HG03135 (cell line): ENCODE data around the gene TGFB1.
"Not testable (repeated sequence)": the region's sequence is repeated elsewhere in the genome, so short reads cannot be mapped to it uniquely, and the experiment has no call there.

Source experiments
- ATAC-seq: cut with Tn5 transposase; IDR thresholded peaks from one replicate; pipeline ENCODE4 v1.9.1; 2021; ENCODE audit warnings: mild to moderate bottlenecking, moderate library complexity; ENCODE audit not compliant: unreplicated experiment

TGFB1 gene

DNA sequence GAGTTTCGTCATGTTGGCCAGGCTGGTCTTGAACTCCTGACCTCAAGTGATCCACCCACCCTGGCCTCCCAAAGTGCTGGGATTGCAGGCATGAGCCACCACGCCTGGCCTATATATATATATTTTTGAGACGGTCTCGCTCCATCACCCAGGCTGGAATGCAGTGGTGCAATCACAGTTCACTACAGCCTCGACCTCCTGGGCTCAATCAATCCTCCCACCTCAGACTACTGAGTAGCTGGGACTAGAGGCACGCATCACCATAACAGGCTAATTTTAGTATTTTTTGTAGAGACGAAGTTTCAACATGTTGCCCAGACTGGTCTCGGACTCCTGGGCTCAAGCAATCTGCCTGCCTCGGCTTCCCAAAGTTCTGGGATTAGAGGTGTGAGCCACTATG lies 6.8 kb downstream of the TGFB1 start:
- not testable (repeated sequence) for ATAC-seq

DNA sequence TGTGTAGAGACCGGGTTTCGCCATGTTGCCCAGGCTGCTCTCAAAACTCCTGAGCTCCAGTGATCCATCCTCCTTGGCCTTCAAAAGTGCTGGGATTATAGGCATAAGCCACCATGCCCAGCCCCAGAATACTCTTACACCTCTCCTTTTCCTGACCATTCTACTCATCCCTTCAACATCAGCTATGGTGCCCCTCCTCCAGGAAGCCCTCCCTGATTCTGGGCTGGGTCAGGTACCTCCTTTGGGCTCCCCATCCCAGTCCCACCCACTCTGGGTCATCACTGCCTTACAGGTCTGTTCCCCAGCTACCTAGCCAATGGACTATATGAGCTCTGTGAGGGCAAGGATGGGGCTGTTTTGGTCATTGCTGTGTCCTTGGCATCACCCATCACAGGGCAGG lies 9.6 kb downstream of the TGFB1 start:
- no peak for ATAC-seq

DNA sequence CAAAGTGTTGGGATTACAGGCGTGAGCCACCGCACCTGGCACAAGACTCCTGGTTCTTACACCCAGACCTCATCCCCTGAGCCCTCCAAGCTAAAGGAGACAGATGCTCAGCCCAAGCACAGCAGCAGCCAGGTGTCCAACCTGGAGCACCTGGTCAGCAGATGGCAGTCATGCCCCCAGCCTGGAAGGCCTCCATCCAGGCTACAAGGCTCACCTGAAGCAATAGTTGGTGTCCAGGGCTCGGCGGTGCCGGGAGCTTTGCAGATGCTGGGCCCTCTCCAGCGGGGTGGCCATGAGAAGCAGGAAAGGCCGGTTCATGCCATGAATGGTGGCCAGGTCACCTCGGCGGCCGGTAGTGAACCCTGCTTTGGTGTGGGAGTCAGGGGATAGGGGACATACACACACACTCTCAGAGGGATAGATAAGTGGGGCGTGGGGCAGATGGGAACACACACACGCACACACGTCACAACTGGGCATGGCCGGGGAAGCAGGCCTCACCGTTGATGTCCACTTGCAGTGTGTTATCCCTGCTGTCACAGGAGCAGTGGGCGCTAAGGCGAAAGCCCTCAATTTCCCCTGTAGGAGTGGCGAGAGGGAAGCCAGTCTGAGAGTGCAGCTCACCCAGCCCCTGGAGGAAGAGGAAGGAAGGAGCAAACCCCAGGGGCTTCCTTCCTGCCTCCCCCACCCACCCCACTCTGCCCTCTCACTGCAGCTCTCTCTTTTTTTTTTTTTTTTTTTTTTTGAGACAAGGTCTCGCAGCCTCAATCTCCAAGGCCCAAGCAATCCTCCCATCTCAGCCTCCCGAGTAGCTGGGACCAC lies 11.8 kb downstream of the TGFB1 start:
- no peak for ATAC-seq

DNA sequence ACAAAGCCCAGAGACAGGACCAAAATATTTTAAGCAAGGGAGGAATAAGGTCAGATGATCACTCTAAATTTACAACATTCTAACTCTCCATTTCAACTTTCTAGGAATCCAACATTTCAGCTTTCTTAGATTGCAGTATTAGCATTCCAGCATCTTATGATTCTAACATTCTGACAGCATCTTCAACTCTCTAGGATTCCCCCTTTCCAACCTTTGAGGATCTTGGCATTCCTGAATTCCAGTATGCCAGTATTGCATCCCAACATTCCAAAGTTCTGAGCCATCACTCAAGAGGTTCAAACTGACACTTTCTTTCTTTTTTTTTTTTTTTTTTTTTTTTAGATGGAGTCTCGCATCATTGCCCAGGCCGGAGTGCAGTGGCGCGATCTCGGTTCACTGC lies 13.8 kb downstream of the TGFB1 start:
- ATAC-seq = no peak

DNA sequence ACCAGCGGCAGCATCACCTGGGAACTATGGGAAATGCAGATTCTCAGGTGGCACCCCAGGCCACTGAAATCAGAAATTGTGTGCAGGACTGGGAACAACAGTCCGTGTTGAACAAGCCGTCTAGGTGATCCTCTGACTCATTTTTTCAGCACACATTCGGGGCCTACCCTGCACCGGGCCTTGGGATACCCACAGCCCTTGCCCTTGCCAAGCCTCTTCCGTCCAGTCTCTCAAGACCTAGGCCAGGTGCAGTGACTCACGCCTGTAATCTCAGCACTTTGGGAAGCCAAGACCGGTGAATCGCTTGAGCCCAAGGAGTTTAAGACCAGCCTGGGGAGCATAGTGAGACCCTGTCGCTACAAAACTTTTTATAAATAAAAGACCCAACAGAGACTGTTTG lies 18.3 kb downstream of the TGFB1 start:
- no peak for ATAC-seq

DNA sequence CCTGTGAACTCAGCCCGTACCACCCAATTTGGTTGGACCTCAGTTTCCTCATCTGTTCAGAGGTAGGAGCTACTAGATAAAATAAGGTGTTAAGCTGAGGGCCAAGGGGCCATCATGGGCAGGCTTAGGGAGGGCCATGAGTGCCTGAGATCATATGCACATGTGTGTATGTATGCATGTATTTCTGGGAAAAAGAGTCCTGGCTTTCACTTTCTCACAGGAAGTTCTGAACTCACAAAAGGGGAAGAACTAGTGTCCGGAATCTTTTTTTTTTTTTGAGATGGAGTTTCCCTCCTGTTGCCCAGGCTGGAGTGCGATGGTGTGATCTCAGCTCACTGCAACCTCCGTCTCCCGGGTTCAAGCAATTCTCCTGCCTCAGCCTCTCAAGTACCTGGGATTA lies 18.9 kb downstream of the TGFB1 start:
- ATAC-seq = no peak

DNA sequence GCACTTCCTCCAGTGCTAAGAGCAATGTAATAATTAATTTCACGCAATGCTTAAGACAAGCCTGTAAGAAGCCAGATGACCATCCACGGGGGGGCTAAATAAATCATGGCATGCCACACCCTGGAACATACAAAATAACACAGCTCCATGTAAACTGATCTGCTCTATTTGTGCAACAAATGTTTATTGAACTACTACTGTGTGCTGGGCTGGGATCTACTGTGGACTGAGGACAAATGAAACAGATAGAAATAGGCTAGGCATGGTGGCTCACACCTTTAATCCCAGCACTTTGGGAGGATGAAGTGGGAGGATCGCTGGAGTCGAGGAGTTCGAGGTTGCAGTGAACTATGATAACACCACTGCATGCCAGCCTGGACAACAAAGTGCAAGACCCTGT lies 21.3 kb downstream of the TGFB1 start:
- no peak for ATAC-seq

DNA sequence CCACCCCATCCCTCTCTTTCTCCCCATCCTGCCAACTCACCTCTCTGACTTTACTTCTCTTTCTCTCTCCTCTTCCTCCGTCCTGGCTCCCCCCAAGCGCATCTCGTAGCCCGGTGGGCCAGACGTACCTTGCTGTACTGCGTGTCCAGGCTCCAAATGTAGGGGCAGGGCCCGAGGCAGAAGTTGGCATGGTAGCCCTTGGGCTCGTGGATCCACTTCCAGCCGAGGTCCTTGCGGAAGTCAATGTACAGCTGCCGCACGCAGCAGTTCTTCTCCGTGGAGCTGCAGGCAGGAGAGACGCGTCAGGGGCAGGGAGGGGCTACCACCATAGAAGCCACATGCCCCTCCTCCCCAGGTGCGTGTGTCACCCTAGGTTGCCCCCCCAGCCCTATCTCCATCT lies 21.7 kb downstream of the TGFB1 start:
- no peak for ATAC-seq

DNA sequence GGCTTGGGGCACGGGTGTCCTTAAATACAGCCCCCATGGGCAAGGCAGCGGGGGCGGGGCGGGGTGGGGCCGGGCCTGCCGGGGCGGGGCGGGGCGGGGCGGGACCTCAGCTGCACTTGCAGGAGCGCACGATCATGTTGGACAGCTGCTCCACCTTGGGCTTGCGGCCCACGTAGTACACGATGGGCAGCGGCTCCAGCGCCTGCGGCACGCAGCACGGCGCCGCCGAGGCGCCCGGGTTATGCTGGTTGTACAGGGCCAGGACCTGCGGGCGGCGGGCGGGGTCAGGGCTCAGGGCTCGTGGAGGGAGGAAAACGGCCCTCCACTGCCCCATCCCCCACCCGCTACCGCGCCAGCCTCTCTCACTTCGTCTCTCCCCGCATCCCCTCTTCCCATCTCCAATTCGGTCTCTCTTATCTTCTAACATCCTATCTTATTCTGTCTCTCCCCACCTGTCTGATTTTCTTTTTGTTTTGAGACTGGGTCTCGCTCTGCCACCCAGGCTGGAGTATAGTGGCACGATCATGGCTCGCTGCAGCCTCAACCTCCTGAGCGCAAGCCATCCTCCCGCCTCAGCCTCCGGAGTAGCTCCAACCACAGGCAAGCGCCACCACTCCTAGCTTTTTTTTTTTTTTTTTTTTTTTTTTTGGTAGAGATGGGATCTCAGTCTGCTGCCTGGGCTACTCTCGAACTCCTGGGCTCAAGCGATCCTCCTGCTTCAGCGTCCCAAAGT lies 22.6 kb downstream of the TGFB1 start:
- ATAC-seq = no peak

DNA sequence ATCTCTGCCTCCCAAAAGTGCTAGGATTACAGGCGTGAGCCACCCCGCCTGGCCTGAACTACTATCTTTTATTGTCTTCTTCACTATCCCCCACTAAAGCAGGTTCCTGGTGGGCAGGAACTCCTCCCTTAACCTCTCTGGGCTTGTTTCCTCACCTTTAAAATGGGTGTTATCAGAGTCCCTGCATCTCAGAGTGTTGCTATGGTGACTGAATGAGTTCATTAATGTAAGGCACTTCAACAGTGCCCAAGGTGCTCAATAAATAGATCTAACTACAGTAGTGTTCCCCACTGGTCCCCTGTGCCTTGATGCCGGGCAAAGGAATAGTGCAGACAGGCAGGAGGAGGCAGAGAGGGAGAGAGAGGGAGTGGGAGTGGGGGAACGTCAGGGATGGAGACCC lies 23.2 kb downstream of the TGFB1 start:
- ATAC-seq = no peak

DNA sequence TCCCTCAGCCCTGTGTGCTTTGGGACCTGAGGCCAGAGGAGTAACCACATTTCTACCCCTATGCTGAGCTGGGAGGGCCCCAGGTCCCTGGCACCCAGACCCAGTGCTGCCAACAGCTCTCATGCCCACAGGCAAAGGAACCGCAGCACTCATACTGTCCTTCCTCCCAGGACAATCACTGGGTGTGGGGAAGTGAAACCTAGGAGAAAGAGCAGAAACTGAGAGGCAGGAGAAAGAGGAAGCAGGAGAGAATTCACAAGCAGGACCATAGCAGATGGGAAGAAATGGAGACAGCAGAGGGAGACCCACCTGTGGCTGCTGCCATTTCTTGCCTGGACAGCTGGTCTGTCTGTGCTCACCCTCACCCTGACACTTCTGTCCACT lies 24.9 kb downstream of the TGFB1 start:
- ATAC-seq = no peak

DNA sequence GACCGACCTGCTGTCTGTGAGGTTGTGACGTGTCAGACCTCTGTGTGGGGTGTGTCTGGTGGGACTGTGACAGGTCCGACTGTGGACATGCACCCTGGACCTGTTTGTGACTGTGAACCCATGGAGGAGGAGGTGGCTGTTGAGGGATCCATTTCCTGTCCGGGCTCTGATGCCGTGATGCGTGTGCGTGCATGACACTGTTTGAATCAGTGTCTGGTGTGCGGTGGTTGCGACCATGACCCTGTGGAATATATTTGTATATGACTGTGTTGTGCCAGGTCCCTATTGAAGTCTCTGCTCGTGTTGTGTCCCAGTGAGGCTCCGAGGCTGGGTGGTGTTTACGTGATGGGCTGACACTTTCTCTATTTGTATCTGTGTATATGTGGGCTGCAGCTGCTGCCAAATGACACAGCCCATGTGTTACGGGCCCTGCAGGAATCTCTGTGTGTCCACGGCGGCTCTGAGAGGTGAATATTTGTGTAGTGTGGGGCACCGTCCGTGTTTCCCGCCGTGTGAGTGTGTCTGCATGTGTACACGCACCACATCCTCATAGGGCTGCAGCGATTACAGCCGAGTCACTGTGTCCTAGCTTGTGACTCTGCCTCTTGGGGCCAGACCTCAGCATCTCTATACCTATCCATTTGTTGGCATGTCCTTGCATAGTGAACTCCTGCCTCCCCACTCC lies 25.4 kb downstream of the TGFB1 start:
- peak; percentile 18 for ATAC-seq

DNA sequence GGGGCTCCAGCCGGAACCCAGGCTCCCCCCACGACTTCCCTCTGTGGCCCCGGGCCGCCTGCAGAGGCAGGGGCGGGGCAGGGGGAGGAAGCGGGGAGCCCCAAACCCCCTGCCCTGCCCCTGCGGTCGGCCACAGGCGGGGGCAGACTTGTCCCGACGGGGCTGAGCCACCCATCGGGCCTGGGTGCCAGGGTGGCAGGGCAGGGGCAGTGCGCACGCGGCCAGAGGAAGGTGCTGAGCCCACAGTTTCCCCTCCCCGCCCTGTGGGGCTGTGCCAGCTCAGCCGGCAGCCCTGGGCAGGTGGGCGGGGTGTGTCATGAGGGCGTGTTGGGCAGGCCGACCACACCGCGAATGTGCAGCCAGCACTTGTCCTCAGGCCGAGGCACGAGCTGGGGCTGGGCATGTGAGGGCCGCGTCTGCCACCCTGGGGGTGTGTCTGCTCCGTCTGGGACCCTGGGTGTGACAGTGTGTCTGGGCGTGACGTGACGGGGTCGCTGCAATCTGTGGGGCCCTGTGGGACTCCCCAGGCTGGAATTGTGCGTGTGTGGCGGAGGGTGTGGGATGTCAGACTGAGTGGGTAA lies 26.1 kb downstream of the TGFB1 start:
- ATAC-seq = peak; percentile 48

DNA sequence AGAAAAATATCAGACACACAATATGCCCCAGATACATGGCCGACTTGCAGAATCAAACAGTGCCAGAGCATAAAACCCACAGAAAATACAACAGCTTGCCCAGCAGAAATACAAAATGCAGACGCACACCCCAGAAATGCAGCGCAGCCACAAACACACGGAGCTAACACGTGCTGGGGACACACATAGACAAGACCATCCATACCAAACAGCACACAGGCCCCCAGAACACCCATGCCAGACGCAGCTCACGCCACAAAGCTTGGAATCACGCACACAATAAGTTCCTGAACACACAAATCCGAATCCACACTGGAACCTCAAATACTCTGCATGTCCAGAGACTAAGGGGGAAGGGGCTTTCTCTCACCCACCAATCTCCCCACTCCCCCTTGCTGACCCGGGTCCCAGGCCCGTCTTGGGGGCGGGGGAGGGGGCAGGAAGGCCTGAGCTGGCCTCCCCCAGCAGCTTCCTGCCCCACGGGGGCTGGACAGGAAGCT lies 26.6 kb downstream of the TGFB1 start:
- ATAC-seq = no peak

DNA sequence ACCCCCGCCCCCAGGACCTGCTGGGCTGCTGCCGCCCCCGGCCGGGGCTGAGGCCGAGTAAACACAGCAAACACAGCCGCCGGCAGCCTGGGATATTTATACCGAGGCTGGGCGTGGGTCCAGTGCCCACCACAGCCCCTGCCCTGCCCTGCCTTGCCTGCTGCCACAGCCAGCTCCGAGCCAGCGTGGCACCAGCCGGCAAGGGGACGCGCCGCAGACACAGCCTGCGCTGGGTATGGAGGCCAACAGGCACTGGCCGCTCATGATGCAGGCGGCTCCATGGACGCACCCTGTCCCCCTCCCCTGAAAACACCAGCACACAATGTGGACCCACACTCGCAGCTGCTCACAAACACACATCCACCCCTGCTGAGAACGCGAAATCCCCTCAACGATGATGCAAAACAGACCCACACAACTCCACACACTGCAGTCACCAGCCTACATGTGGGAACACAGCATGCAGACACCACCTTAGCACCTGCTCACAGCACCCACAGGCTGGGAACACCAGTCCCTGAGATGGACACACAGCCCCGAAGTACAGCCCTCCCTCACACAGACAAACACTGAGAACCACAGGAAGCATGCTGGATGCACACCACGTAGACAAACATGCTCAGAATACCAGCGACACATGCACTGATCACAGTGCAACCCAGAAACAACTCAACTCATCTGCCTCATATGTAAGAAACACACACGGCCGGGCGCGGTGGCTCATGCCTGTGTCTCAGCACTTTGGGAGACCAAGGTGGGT lies 27.6 kb downstream of the TGFB1 start:
- ATAC-seq = no peak

DNA sequence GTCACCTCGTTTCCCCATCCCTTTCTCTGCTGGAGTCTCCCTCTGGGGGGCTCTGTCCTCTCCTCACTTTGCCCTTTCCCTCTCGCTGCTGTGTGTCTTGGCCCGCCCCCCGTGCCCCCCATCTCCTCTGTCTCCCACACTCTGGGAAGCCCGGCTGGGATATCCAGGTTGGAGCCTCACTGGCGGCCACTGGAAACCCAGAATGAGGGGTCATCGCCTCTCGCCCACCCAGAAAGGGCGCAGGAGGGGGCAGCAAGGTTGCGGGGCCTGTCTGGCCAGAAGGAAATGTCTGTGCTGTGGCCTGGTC lies 28.1 kb downstream of the TGFB1 start:
- ATAC-seq = no peak

DNA sequence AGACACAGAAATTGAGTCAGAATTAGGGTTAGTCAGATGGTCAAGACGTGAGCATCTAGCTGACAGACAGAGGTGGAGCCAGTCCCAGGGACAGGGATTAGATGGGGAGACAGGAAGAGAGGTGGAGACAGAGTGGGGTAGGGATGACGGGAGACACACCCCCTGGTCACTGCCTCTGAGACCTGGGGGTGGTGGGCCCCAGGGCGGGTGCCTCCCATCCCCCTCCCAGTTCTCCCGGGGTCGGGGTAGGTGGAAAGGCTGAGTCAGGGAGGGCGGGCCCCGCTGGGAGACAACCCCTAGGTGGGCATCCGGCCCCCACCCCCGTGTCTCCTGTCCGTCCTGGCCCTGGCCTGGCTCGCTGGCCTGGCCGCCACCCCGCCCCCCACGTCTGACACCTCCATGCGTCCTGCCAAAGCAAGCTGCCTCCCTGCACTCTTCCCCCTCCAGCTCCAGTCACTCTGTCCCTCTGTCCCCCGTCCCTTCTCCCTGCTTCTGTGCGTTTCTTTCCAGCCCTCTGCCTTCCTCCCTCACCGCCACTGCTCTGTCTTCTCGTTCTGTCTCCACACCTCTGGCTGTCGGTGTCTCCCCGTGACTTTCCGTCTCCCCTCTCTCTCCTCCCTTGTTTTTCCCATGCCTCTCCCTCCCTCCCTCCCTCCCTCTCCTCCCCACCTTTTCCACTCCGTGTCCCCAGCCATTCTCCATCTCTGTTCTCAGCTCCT lies 28.6 kb downstream of the TGFB1 start:
- no peak for ATAC-seq

DNA sequence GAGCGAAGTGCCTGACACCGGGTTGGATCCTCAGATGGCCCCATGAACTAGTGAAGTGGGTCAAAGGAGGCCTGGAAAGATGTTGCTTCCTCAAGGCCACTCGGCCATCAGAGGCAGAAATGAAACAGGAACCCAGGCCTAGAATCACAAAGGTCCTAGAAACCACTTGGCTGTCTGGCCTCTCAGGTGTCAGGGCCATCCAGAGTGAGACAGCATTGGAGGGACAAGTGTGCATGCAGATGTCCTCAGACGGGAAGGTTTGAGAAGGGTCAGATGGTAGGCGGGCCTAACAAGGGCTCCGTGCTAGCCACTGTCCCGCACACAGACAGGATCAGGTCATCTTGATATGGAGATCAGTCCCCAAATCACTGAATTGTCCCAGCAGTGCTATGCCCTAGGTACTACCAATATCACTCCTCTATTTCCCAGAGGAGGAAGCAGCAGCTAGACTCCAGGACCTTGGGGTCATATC lies 29.5 kb downstream of the TGFB1 start:
- ATAC-seq = no peak

DNA sequence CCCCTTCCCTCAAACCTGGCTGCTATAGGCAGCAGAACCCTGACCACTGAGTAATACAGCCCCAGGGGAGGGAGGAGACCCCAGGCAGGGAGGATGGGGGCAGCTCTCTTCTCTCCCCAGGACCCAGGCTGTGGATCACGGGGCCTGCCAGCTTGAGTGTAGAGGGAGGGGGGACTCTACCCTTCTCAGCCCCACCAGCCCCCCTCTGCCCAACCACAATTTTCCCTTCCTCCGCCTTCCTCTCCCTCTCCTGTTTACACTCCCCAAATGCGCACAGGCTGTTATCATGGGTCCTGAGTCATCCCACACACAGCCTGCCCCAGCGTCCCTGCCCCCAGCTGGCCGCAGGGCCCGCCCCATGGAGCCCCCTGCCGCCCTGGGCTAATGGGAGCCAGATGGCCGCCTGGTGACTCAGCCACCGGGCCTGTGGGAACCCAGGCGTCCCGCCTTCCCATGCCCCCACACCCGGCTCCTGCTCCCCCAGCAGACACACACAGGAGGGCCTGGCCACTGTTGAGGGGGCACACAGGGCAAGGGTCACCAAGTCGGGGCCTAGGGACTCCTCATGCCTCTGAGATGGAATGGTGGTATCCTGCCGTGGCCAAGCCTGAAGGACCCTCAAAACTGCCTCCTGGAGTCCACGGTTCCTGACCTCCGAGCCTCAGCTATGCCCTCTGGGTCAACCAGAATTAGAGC lies 30.1 kb downstream of the TGFB1 start:
- ATAC-seq = no peak
